ENCODE data around the gene STPG1. TPM values are rescaled to one million over a fixed set of nuclear protein-coding genes. Genes with fewer than 3 reads are reported as not detected.

Gene STPG1
- total RNA-seq, 2 donors from 2014 or later, result 4.6 to 6.6 TPM

- intact Hi-C loops (cut with DNase I), result loop anchor here in 1 of 2 donors (10.0 kb wide), 1 partner anchor 224 kb away; no protein-coding TSS in a partner anchor
- DNase-seq (no peak), ATAC-seq (no peak)
These were observed 2.8 kb downstream of the STPG1 start for GRCh38 chr1:24410750-24411149.

- ATAC-seq, result peak in 1 of 2 donors; percentile 56
- DNase-seq, result no peak
- intact Hi-C loops (cut with DNase I), result no loop called here
These were observed 4.0 kb downstream of the STPG1 start for GRCh38 chr1:24409535-24409934.

GRCh38 chr1:24406788-24407187 lies 6.8 kb downstream of the STPG1 start:
- ATAC-seq, result no peak
- no peak for DNase-seq
- intact Hi-C loops (cut with DNase I), result no loop called here

- intact Hi-C loops (cut with DNase I), result no loop called here
- DNase-seq (no peak), ATAC-seq (no peak)
These were observed 9.8 kb downstream of the STPG1 start for GRCh38 chr1:24403806-24404205.

GRCh38 chr1:24400065-24400464 lies 13.5 kb downstream of the STPG1 start:
- DNase-seq, result no peak
- peak in 1 of 2 donors; percentile 21 for ATAC-seq
- intact Hi-C loops (cut with DNase I), result no loop called here

- intact Hi-C loops (cut with DNase I), result loop anchor here in 1 of 2 donors (2.0 kb wide), 1 partner anchor 191 kb away; no protein-coding TSS in a partner anchor
- ATAC-seq (peak in 1 of 2 donors; percentile 7), DNase-seq (no peak)
These were observed 19.7 kb downstream of the STPG1 start for GRCh38 chr1:24393892-24394291.

- DNase-seq, result no peak
- no peak for ATAC-seq
- intact Hi-C loops (cut with DNase I), result loop anchor here (1.0 to 2.0 kb wide), 2 partner anchors 190 to 194 kb away; no protein-coding TSS in a partner anchor
These were observed 20.5 kb downstream of the STPG1 start for GRCh38 chr1:24392982-24393650.

GRCh38 chr1:24392604-24392946 lies 21.0 kb downstream of the STPG1 start:
- intact Hi-C loops (cut with DNase I), result loop anchor here (1.0 to 2.0 kb wide), 2 partner anchors 190 to 193 kb away; no protein-coding TSS in a partner anchor
- no peak for ATAC-seq
- DNase-seq, result no peak

GRCh38 chr1:24391882-24392603 lies 21.5 kb downstream of the STPG1 start:
- intact Hi-C loops (cut with DNase I), result loop anchor here (1.0 to 2.0 kb wide), 2 partner anchors 189 to 193 kb away; no protein-coding TSS in a partner anchor
- ATAC-seq, result peak; percentile 84 to 88

GRCh38 chr1:24390924-24391782 lies 22.4 kb downstream of the STPG1 start:
- ATAC-seq, result peak; percentile 93 to 96
- peak; percentile 84 for DNase-seq
- intact Hi-C loops (cut with DNase I), result no loop called here

More at GRCh38 chr1:24391882-24392603, 21.5 kb downstream of the STPG1 start:
- DNase-seq, result peak; percentile 72

- DNase-seq (no peak), ATAC-seq (no peak)
- intact Hi-C loops (cut with DNase I), result no loop called here
These were observed 24.3 kb downstream of the STPG1 start for GRCh38 chr1:24389231-24389678.

GRCh38 chr1:24388331-24388885 lies 25.2 kb downstream of the STPG1 start:
- intact Hi-C loops (cut with DNase I), result no loop called here
- no peak for DNase-seq

GRCh38 chr1:24387636-24388175 lies 25.9 kb downstream of the STPG1 start:
- intact Hi-C loops (cut with DNase I), result no loop called here
- DNase-seq (no peak), ATAC-seq (no peak)

More at GRCh38 chr1:24388331-24388885, 25.2 kb downstream of the STPG1 start:
- ATAC-seq, result no peak

- intact Hi-C loops (cut with DNase I), result no loop called here
- ATAC-seq, result no peak
- no peak for DNase-seq
These were observed 26.7 kb downstream of the STPG1 start for GRCh38 chr1:24386931-24387330.

- ATAC-seq (no peak), DNase-seq (no peak)
- intact Hi-C loops (cut with DNase I), result no loop called here
These were observed 27.3 kb downstream of the STPG1 start for GRCh38 chr1:24386241-24386640.

- DNase-seq, result no peak
- ATAC-seq, result no peak
- intact Hi-C loops (cut with DNase I), result no loop called here
These were observed 28.2 kb downstream of the STPG1 start for GRCh38 chr1:24385160-24385940.

- ATAC-seq (peak in 1 of 2 donors; percentile 72), DNase-seq (peak; percentile 56)
- intact Hi-C loops (cut with DNase I), result no loop called here
These were observed 29.1 kb downstream of the STPG1 start for GRCh38 chr1:24384251-24385090.

All from left cardiac atrium (tissue), 4 donors.